GM21717 (cell line): Measurements from ENCODE around the gene CHRM5.
"Not testable (repeated sequence)": the region's sequence is repeated elsewhere in the genome, so short reads cannot be mapped to it uniquely, and the experiment has no call there.

Experiments
- ATAC-seq: cut with Tn5 transposase; IDR thresholded peaks from one replicate; pipeline ENCODE4 v1.9.1; 2021; ENCODE audit warnings: mild to moderate bottlenecking, moderate library complexity; ENCODE audit not compliant: unreplicated experiment

CHRM5 gene

GRCh38 chr15:33985751-33986150 lies 17.5 kb downstream of the CHRM5 start:
- no peak for ATAC-seq

- ATAC-seq: no peak
These were observed 19.1 kb downstream of the CHRM5 start for GRCh38 chr15:33987444-33987843.

- no peak for ATAC-seq
These were observed 20.1 kb downstream of the CHRM5 start for GRCh38 chr15:33988384-33988783.

- ATAC-seq: no peak
These were observed 25.8 kb downstream of the CHRM5 start for GRCh38 chr15:33994005-33994615.

- not testable (repeated sequence) for ATAC-seq
These were observed 27.4 kb downstream of the CHRM5 start for GRCh38 chr15:33995666-33996065.

GRCh38 chr15:34001536-34001935 lies 33.2 kb downstream of the CHRM5 start:
- ATAC-seq: no peak

GRCh38 chr15:34006381-34006780 lies 38.1 kb downstream of the CHRM5 start:
- ATAC-seq: no peak

- ATAC-seq: no peak
These were observed 41.4 kb downstream of the CHRM5 start for GRCh38 chr15:34009656-34010055.

- ATAC-seq: no peak
These were observed 42.6 kb downstream of the CHRM5 start for GRCh38 chr15:34010921-34011320.

- ATAC-seq: no peak
These were observed 43.2 kb downstream of the CHRM5 start for GRCh38 chr15:34011481-34011880.

- ATAC-seq: no peak
These were observed 44.2 kb downstream of the CHRM5 start for GRCh38 chr15:34012461-34013028.

GRCh38 chr15:34013746-34014145 lies 45.4 kb downstream of the CHRM5 start:
- no peak for ATAC-seq

GRCh38 chr15:34014556-34014955 lies 46.3 kb downstream of the CHRM5 start:
- ATAC-seq: no peak

- ATAC-seq: no peak
These were observed 49.8 kb downstream of the CHRM5 start for GRCh38 chr15:34018021-34018645.

- ATAC-seq: not testable (repeated sequence)
These were observed 50.4 kb downstream of the CHRM5 start for GRCh38 chr15:34018738-34019137.

GRCh38 chr15:34019369-34019990 lies 51.2 kb downstream of the CHRM5 start:
- ATAC-seq: no peak

GRCh38 chr15:34023907-34024306 lies 55.6 kb downstream of the CHRM5 start:
- ATAC-seq: no peak

- ATAC-seq: no peak
These were observed 57.0 kb downstream of the CHRM5 start for GRCh38 chr15:34025252-34025651.

GRCh38 chr15:34027606-34028005 lies 59.3 kb downstream of the CHRM5 start:
- ATAC-seq: no peak

GRCh38 chr15:34031987-34032760 lies 63.9 kb downstream of the CHRM5 start:
- no peak for ATAC-seq
